Neural cell (in vitro differentiated cells): Measurements from ENCODE around the gene ITFG2. TPM values are rescaled to one million over a fixed set of nuclear protein-coding genes. Genes with fewer than 3 reads are reported as not detected.

Experiments used
- H2AFZ ChIP-seq: fragments of 200-600, 300-800 bp; sonication (generic), shearing (Covaris generic); 2 replicates; pipeline ENCODE4 v1.6.0; 2014; ENCODE audit warnings: low read depth, mild to moderate bottlenecking, antibody characterized with exemption, low read length, moderate library complexity
- H3F3A ChIP-seq: fragments of 200-600 bp; shearing (Covaris generic); 2 replicates; pipeline ENCODE4 v1.6.1; 2016; ENCODE audit warnings: mild to moderate bottlenecking, moderate library complexity, mixed read lengths, antibody characterized with exemption, low read length; ENCODE audit not compliant: insufficient read depth, poor library complexity, severe bottlenecking
- H3K27ac ChIP-seq: fragments of 200-600, 300-800 bp; sonication (generic), shearing (Covaris generic); 2 replicates; pipeline ENCODE4 v1.5.1; 2014; ENCODE audit warnings: mild to moderate bottlenecking, low read length, moderate library complexity
- H3K27me3 ChIP-seq: fragments of 300-800, 200-600 bp; sonication (generic), shearing (Covaris generic); 2 replicates; pipeline ENCODE4 v1.6.0; 2014; ENCODE audit warnings: mild to moderate bottlenecking, low read depth, low read length, moderate library complexity; ENCODE audit not compliant: insufficient read depth
- H3K36me3 ChIP-seq: fragments of 300-800, 200-600 bp; sonication (generic), shearing (Covaris generic); 2 replicates; pipeline ENCODE4 v1.5.1; 2014; ENCODE audit warnings: mild to moderate bottlenecking, antibody characterized with exemption, low read length, moderate library complexity; ENCODE audit not compliant: insufficient read depth
- H3K4me2 ChIP-seq: fragments of 300-800, 200-600 bp; sonication (generic), shearing (Covaris generic); 2 replicates; pipeline ENCODE4 v1.6.0; 2014; ENCODE audit warnings: mild to moderate bottlenecking, low read length
- H3K4me3 ChIP-seq: fragments of 300-800, 200-600 bp; sonication (generic), shearing (Covaris generic); 2 replicates; pipeline ENCODE4 v1.5.1; 2014; ENCODE audit warnings: mild to moderate bottlenecking, low read length, moderate library complexity
- H3K79me2 ChIP-seq: fragments of 200-600 bp; shearing (Covaris generic); replicated peaks from 2 replicates; pipeline ENCODE4 v1.6.0; 2014; ENCODE audit warnings: mild to moderate bottlenecking, low read length, moderate library complexity; ENCODE audit not compliant: insufficient read depth
- H3K9ac ChIP-seq: fragments of 300-800, 200-600 bp; sonication (generic), shearing (Covaris generic); 2 replicates; pipeline ENCODE4 v1.6.1; 2016; ENCODE audit warnings: mild to moderate bottlenecking, low read length, mixed read lengths
- H3K9me2 ChIP-seq: fragments of 200-600 bp; shearing (Covaris generic); 2 replicates; pipeline ENCODE4 v1.6.1; 2016; ENCODE audit warnings: mild to moderate bottlenecking, low read length, mixed read lengths; ENCODE audit not compliant: insufficient read depth
- H3K9me3 ChIP-seq: fragments of 200-600, 300-800 bp; sonication (generic), shearing (Covaris generic); 2 replicates; pipeline ENCODE4 v1.6.1; 2016; ENCODE audit warnings: mild to moderate bottlenecking, mixed run types, low read length, moderate library complexity, mixed read lengths
- H4K20me1 ChIP-seq: fragments of 200-600 bp; shearing (Covaris generic); 2 replicates; pipeline ENCODE4 v1.6.1; 2016; ENCODE audit warnings: mild to moderate bottlenecking, mixed run types; ENCODE audit not compliant: insufficient read depth
- EP300 ChIP-seq: fragments of 450-650 bp; conservative IDR thresholded peaks from 2 replicates; pipeline ENCODE4 v1.6.1; 2014; ENCODE audit warnings: antibody characterized with exemption, mild to moderate bottlenecking, moderate library complexity; ENCODE audit not compliant: poor library complexity, severe bottlenecking
- EZH2 ChIP-seq: fragments of 200-600, 300-800 bp; shearing (Covaris generic), sonication (generic); IDR thresholded peaks from 2 replicates; pipeline ENCODE4 v1.6.1; 2014; ENCODE audit warnings: antibody characterized with exemption, low read length, borderline replicate concordance, mild to moderate bottlenecking; ENCODE audit not compliant: insufficient read depth, poor library complexity, severe bottlenecking
- MXI1 ChIP-seq: fragments of 450-650 bp; conservative IDR thresholded peaks from 2 replicates; pipeline ENCODE4 v1.6.1; 2014; ENCODE audit warnings: antibody characterized with exemption, mild to moderate bottlenecking; ENCODE audit not compliant: poor library complexity, severe bottlenecking
- POLR2AphosphoS5 ChIP-seq: IDR thresholded peaks from 2 replicates; pipeline ENCODE4 v1.6.1; 2012
- RAD21 ChIP-seq: fragments of 450-650 bp; conservative IDR thresholded peaks from 2 replicates; pipeline ENCODE4 v1.6.1; 2014; ENCODE audit warnings: antibody characterized with exemption, mild to moderate bottlenecking, moderate library complexity
- SMC3 ChIP-seq: fragments of 450-650 bp; conservative IDR thresholded peaks from 2 replicates; pipeline ENCODE4 v1.6.1; 2014; ENCODE audit warnings: antibody characterized with exemption, mild to moderate bottlenecking, moderate library complexity; ENCODE audit not compliant: poor library complexity
- TAF1 ChIP-seq: IDR thresholded peaks from 2 replicates; pipeline ENCODE4 v1.6.1; 2012; ENCODE audit warnings: low read depth
- polyA plus RNA-seq: library from polyadenylated mRNA; depleted of rRNA; stranded (reverse); fragments of >200 nt; gene quantifications from 2 replicates; pipeline ENCODE4 v1.2.3, GENCODE V29; 2014
- TF ChIP-seq, protein P1 (sequence below): IDR thresholded peaks from 2 replicates; pipeline ENCODE4 v1.6.1; 2012; ENCODE audit warnings: borderline replicate concordance
- TF ChIP-seq, protein P2 (sequence below): fragments of 450-650 bp; IDR thresholded peaks from 2 replicates; pipeline ENCODE4 v1.5.1; 2014; ENCODE audit warnings: antibody characterized with exemption, mild to moderate bottlenecking, moderate library complexity; ENCODE audit not compliant: poor library complexity, severe bottlenecking

Gene ITFG2
- polyA plus RNA-seq, 1 donor from 2014 or later, result 22.2 TPM

DNA sequence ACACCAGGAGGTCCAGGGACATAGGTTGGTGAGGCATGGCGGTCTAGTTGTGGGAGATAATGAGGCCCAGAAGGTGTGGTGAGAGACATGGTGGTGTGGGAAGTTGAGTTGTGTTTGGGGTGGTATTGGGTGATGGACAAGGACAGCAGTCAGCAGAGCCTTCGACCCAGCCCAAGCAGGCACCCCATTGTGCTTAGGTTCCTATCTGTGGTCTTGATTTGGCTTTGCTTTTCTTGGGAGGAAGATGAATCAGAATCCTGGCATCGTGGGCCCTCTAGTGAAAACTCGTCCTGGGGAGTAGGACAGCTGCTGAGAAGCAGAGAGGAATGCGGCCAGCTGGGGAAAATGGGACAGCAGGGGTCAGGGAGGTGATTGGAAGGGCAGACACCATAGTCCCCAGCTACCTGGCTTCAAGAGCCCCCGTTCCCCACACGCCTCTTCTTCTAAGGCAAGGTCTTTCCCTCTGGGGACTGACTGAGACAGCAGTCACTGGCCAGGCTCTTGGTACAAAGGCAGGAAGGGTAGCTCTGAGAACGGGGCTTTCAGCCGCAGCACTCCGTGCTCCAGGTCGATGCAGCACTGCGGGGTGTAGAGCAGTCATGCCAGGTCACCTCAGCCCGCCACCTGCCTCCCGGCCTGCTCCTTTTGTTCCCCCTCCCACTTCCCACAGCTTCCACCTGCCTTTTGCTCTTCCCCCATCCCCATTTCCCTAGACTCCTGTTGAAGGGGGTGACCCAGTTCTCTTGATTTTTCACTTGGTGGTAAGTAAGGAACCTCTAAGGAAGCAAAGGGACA lies 14.4 kb downstream of the ITFG2 start:
- TF ChIP-seq MXI1 (no peak), EZH2 (no peak), POLR2AphosphoS5 (no peak), TAF1 (no peak), RAD21 (no peak)
- no peak overlapping the region for H3K27ac ChIP-seq
- no peak overlapping the region for H3K4me3 ChIP-seq
- H3K36me3 ChIP-seq, result no peaks in the 10 kb centered on the region
- no peaks in the 10 kb centered on the region for H3K27me3 ChIP-seq
- no peak overlapping the region for H3K4me2 ChIP-seq
- no peak overlapping the region for H3K9ac ChIP-seq
- H3K9me2 ChIP-seq, result no peaks in the 10 kb centered on the region
- no peaks in the 10 kb centered on the region for H3K9me3 ChIP-seq
- H3K79me2 ChIP-seq, result no peaks in the 10 kb centered on the region
- no peaks in the 10 kb centered on the region for H4K20me1 ChIP-seq
- H3F3A ChIP-seq, result no peaks in the 10 kb centered on the region
- H2AFZ ChIP-seq, result no peak overlapping the region

DNA sequence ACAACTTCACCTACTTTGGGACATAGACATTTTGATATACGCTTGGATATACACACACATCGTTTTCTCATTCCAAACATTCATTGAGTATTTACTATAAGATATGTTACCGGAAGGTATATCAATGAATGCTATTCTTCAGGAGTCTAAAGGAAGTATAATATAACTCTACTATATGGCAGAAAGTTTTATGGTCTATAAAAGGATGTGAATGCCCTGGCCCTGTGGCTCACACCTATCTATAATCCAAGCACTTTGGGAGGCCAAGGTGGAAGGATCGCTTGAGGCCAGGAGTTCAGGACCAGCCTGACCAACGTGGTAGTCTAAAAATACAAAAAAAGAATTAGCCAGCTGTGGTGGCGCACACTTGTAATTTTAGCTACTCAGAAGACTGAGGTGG lies 16.8 kb downstream of the ITFG2 start:
- H3K27me3 ChIP-seq, result no peaks in the 10 kb centered on the region
- H4K20me1 ChIP-seq, result no peaks in the 10 kb centered on the region
- no peaks in the 10 kb centered on the region for H3K36me3 ChIP-seq
- TF ChIP-seq EZH2 (no peak), MXI1 (no peak), POLR2AphosphoS5 (no peak)
- TF ChIP-seq, protein P1, sequence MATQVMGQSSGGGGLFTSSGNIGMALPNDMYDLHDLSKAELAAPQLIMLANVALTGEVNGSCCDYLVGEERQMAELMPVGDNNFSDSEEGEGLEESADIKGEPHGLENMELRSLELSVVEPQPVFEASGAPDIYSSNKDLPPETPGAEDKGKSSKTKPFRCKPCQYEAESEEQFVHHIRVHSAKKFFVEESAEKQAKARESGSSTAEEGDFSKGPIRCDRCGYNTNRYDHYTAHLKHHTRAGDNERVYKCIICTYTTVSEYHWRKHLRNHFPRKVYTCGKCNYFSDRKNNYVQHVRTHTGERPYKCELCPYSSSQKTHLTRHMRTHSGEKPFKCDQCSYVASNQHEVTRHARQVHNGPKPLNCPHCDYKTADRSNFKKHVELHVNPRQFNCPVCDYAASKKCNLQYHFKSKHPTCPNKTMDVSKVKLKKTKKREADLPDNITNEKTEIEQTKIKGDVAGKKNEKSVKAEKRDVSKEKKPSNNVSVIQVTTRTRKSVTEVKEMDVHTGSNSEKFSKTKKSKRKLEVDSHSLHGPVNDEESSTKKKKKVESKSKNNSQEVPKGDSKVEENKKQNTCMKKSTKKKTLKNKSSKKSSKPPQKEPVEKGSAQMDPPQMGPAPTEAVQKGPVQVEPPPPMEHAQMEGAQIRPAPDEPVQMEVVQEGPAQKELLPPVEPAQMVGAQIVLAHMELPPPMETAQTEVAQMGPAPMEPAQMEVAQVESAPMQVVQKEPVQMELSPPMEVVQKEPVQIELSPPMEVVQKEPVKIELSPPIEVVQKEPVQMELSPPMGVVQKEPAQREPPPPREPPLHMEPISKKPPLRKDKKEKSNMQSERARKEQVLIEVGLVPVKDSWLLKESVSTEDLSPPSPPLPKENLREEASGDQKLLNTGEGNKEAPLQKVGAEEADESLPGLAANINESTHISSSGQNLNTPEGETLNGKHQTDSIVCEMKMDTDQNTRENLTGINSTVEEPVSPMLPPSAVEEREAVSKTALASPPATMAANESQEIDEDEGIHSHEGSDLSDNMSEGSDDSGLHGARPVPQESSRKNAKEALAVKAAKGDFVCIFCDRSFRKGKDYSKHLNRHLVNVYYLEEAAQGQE, result no peak
- H3F3A ChIP-seq, result no peaks in the 10 kb centered on the region
- H3K4me3 ChIP-seq, result no peak overlapping the region
- no peaks in the 10 kb centered on the region for H3K79me2 ChIP-seq
- H3K27ac ChIP-seq, result no peak overlapping the region
- H3K9me2 ChIP-seq, result no peaks in the 10 kb centered on the region
- H2AFZ ChIP-seq, result no peak overlapping the region
- no peaks in the 10 kb centered on the region for H3K9me3 ChIP-seq
- H3K4me2 ChIP-seq, result no peak overlapping the region
- H3K9ac ChIP-seq, result no peak overlapping the region

DNA sequence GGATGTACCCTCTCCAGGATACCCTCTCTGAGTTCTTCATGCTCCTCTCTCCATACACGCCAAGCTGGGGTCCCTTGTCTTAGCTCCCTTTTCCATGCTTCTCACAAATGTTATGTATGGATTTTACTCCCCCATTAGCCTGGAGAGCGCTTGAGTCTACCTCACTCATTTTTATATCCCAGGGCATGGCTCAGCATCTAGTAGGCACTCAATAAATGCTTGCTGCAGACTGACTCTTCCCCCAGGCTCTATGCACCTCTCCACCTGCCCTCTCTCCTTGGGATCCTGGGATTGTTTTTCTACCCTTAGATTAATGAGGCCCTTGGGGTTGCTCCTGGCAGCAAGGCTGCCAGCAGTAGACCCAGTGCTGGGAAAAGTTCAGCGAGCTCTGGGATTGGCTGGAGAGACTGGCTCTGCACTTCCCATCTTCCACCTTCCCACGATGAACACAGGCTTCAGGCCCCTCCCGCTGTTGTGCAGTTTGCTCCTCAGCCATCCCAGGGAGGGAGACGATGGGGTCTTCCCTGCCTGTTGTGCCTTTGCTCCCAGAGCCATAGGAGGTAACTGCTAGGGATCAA lies 20.2 kb downstream of the ITFG2 start:
- H2AFZ ChIP-seq, result no peak overlapping the region
- no peak overlapping the region for H3K4me2 ChIP-seq
- H3K79me2 ChIP-seq, result no peaks in the 10 kb centered on the region
- H3K27me3 ChIP-seq, result no peaks in the 10 kb centered on the region
- TF ChIP-seq MXI1 (no peak), EZH2 (no peak), SMC3 (no peak), RAD21 (no peak), EP300 (no peak), TAF1 (no peak), POLR2AphosphoS5 (no peak)
- TF ChIP-seq, protein P1, result no peak
- TF ChIP-seq, protein P2, sequence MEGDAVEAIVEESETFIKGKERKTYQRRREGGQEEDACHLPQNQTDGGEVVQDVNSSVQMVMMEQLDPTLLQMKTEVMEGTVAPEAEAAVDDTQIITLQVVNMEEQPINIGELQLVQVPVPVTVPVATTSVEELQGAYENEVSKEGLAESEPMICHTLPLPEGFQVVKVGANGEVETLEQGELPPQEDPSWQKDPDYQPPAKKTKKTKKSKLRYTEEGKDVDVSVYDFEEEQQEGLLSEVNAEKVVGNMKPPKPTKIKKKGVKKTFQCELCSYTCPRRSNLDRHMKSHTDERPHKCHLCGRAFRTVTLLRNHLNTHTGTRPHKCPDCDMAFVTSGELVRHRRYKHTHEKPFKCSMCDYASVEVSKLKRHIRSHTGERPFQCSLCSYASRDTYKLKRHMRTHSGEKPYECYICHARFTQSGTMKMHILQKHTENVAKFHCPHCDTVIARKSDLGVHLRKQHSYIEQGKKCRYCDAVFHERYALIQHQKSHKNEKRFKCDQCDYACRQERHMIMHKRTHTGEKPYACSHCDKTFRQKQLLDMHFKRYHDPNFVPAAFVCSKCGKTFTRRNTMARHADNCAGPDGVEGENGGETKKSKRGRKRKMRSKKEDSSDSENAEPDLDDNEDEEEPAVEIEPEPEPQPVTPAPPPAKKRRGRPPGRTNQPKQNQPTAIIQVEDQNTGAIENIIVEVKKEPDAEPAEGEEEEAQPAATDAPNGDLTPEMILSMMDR, result no peak
- no peaks in the 10 kb centered on the region for H3K36me3 ChIP-seq
- no peak overlapping the region for H3K4me3 ChIP-seq
- H3K27ac ChIP-seq, result no peak overlapping the region
- no peaks in the 10 kb centered on the region for H4K20me1 ChIP-seq
- no peaks in the 10 kb centered on the region for H3K9me3 ChIP-seq
- no peaks in the 10 kb centered on the region for H3K9me2 ChIP-seq
- H3K9ac ChIP-seq, result no peak overlapping the region
- no peaks in the 10 kb centered on the region for H3F3A ChIP-seq
